SK-N-SH treated with all-trans-retinoic acid at 6 μM for 48 hours (cell line): ENCODE results near the gene ARAP3.
"Not testable (repeated sequence)": the region's sequence is repeated elsewhere in the genome, so short reads cannot be mapped to it uniquely, and the experiment has no call there.

ENCODE experiments used
- ATAC-seq: fragments of 200-7000 bp; cut with Tn5 transposase; 3 replicates; pipeline ENCODE4 v1.9.1; 2020; ENCODE audit warnings: mild to moderate bottlenecking, moderate library complexity
- ARNTL ChIP-seq: fragments of 450-650 bp; formaldehyde crosslinking; IDR thresholded peaks from 2 replicates; pipeline ENCODE4 v1.5.0; 2020; ENCODE audit warnings: low read depth, mild to moderate bottlenecking, moderate library complexity, borderline replicate concordance
- BACH2 ChIP-seq: fragments of 250-450 bp; sonication (Bioruptor Pico); IDR thresholded peaks from 2 replicates; pipeline ENCODE4 v1.9.0; 2021; ENCODE audit warnings: mild to moderate bottlenecking, borderline replicate concordance
- CSDC2 ChIP-seq: fragments of 250-450 bp; sonication (Bioruptor Pico); IDR thresholded peaks from 2 replicates; pipeline ENCODE4 v1.5.0; 2020; ENCODE audit warnings: mild to moderate bottlenecking, moderate library complexity
- ISL1 ChIP-seq: fragments of 250-450 bp; sonication (Bioruptor Pico); IDR thresholded peaks from 2 replicates; pipeline ENCODE4 v2.1.2; 2022; ENCODE audit warnings: mild to moderate bottlenecking, moderate library complexity
- OSR1 ChIP-seq: fragments of 250-450 bp; sonication (Bioruptor Pico); IDR thresholded peaks from 2 replicates; pipeline ENCODE4 v1.8.0; 2022; ENCODE audit warnings: moderate library complexity, mild to moderate bottlenecking, inconsistent platforms
- PPARA ChIP-seq: fragments of 250-450 bp; sonication (Bioruptor Pico); IDR thresholded peaks from 2 replicates; pipeline ENCODE4 v1.5.0; 2020; ENCODE audit warnings: mild to moderate bottlenecking, borderline replicate concordance
- RARB ChIP-seq: fragments of 250-450 bp; sonication (Bioruptor Pico); IDR thresholded peaks from 2 replicates; pipeline ENCODE4 v1.8.0; 2021; ENCODE audit warnings: mild to moderate bottlenecking, moderate library complexity
- SNAI2 ChIP-seq: fragments of 250-450 bp; sonication (Bioruptor Pico); IDR thresholded peaks from 2 replicates; pipeline ENCODE4 v1.5.0; 2020; ENCODE audit warnings: mild to moderate bottlenecking, moderate library complexity
- TCF4 ChIP-seq: fragments of 250-450 bp; sonication (Bioruptor Pico); IDR thresholded peaks from 2 replicates; pipeline ENCODE4 v1.8.0; 2021; ENCODE audit warnings: mild to moderate bottlenecking, moderate library complexity, borderline replicate concordance
- TOX ChIP-seq: fragments of 250-450 bp; sonication (Bioruptor Pico); IDR thresholded peaks from 2 replicates; pipeline ENCODE4 v1.8.0; 2021; ENCODE audit warnings: mild to moderate bottlenecking, moderate library complexity, borderline replicate concordance
- ZC3H10 ChIP-seq: fragments of 250-450 bp; sonication (Bioruptor Pico); IDR thresholded peaks from 2 replicates; pipeline ENCODE4 v1.5.1; 2021; ENCODE audit warnings: mild to moderate bottlenecking, moderate library complexity
- ZFP3 ChIP-seq: fragments of 250-450 bp; sonication (Bioruptor Pico); IDR thresholded peaks from 2 replicates; pipeline ENCODE4 v1.5.0; 2020; ENCODE audit warnings: mild to moderate bottlenecking, moderate library complexity
- ZFP30 ChIP-seq: fragments of 450-650 bp; formaldehyde crosslinking; IDR thresholded peaks from 2 replicates; pipeline ENCODE4 v1.5.0; 2022; ENCODE audit warnings: mild to moderate bottlenecking, moderate library complexity
- ZNF565 ChIP-seq: fragments of 450-650 bp; formaldehyde crosslinking; conservative IDR thresholded peaks from 2 replicates; pipeline ENCODE4 v1.5.0; 2020; ENCODE audit warnings: low read depth, mild to moderate bottlenecking, moderate library complexity
- ZNF70 ChIP-seq: fragments of 450-650 bp; formaldehyde crosslinking; IDR thresholded peaks from 2 replicates; pipeline ENCODE4 v1.5.0; 2020; ENCODE audit warnings: mild to moderate bottlenecking, moderate library complexity
- TF ChIP-seq, protein P1 (sequence below): fragments of 250-450 bp; sonication (Bioruptor Pico); IDR thresholded peaks from 2 replicates; pipeline ENCODE4 v1.5.1; 2020; ENCODE audit warnings: low read depth, mild to moderate bottlenecking, moderate library complexity
- TF ChIP-seq, protein P2 (sequence below): fragments of 250-450 bp; sonication (Bioruptor Pico); IDR thresholded peaks from 2 replicates; pipeline ENCODE4 v1.5.1; 2021; ENCODE audit warnings: mild to moderate bottlenecking, moderate library complexity
- TF ChIP-seq, protein P3 (sequence below): fragments of 250-450 bp; sonication (Bioruptor Pico); IDR thresholded peaks from 2 replicates; pipeline ENCODE4 v1.8.0; 2021; ENCODE audit warnings: low read depth, mild to moderate bottlenecking, moderate library complexity, borderline replicate concordance
- TF ChIP-seq, protein P4 (sequence below): fragments of 250-450 bp; sonication (Bioruptor Pico); IDR thresholded peaks from 2 replicates; pipeline ENCODE4 v1.8.0; 2020; ENCODE audit warnings: mild to moderate bottlenecking, moderate library complexity, borderline replicate concordance

The ARAP3 gene

DNA sequence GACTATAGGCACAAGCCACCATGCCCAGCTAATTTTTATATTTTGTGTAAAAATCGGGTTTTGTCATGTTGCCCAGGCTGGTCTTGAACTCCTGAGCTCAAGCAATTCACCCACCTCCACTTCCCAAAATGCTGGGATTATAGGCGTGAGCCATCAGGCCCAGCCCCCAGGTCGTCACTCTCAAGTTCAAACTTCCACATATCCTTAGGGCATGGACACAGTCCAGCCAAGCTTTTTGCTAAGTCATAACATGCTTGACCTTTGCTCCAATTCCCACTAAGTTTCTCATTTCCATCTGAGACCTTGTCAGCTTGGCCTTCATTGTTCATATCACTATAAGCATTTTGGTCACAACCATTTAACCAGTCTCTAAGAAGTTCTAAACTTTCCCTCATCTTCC lies 43.9 kb upstream of the ARAP3 start:
- no peak for TF ChIP-seq OSR1 (CRISPR knock-in tag)
- no peak for TF ChIP-seq ZFP3 (CRISPR knock-in tag)
- no peak for TF ChIP-seq RARB (CRISPR knock-in tag)
- no peak for TF ChIP-seq ZC3H10 (CRISPR knock-in tag)
- TF ChIP-seq, protein P1, sequence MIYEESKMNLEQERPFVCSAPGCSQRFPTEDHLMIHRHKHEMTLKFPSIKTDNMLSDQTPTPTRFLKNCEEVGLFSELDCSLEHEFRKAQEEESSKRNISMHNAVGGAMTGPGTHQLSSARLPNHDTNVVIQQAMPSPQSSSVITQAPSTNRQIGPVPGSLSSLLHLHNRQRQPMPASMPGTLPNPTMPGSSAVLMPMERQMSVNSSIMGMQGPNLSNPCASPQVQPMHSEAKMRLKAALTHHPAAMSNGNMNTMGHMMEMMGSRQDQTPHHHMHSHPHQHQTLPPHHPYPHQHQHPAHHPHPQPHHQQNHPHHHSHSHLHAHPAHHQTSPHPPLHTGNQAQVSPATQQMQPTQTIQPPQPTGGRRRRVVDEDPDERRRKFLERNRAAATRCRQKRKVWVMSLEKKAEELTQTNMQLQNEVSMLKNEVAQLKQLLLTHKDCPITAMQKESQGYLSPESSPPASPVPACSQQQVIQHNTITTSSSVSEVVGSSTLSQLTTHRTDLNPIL (CRISPR knock-in tag), result no peak
- TF ChIP-seq, protein P2, sequence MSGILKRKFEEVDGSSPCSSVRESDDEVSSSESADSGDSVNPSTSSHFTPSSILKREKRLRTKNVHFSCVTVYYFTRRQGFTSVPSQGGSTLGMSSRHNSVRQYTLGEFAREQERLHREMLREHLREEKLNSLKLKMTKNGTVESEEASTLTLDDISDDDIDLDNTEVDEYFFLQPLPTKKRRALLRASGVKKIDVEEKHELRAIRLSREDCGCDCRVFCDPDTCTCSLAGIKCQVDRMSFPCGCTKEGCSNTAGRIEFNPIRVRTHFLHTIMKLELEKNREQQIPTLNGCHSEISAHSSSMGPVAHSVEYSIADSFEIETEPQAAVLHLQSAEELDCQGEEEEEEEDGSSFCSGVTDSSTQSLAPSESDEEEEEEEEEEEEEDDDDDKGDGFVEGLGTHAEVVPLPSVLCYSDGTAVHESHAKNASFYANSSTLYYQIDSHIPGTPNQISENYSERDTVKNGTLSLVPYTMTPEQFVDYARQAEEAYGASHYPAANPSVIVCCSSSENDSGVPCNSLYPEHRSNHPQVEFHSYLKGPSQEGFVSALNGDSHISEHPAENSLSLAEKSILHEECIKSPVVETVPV (CRISPR knock-in tag), result no peak
- TF ChIP-seq, protein P3, sequence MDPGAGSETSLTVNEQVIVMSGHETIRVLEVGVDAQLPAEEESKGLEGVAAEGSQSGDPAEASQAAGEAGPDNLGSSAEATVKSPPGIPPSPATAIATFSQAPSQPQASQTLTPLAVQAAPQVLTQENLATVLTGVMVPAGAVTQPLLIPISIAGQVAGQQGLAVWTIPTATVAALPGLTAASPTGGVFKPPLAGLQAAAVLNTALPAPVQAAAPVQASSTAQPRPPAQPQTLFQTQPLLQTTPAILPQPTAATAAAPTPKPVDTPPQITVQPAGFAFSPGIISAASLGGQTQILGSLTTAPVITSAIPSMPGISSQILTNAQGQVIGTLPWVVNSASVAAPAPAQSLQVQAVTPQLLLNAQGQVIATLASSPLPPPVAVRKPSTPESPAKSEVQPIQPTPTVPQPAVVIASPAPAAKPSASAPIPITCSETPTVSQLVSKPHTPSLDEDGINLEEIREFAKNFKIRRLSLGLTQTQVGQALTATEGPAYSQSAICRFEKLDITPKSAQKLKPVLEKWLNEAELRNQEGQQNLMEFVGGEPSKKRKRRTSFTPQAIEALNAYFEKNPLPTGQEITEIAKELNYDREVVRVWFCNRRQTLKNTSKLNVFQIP (CRISPR knock-in tag), result no peak
- no peak for TF ChIP-seq TCF4
- no peak for TF ChIP-seq ISL1 (CRISPR knock-in tag)
- no peak for TF ChIP-seq TOX (CRISPR knock-in tag)
- TF ChIP-seq ZNF565 (CRISPR knock-in tag), result no peak
- no peak for TF ChIP-seq BACH2 (CRISPR knock-in tag)
- no peak for TF ChIP-seq ZFP30 (CRISPR knock-in tag)
- TF ChIP-seq SNAI2, result no peak
- TF ChIP-seq ZNF70, result no peak
- TF ChIP-seq, protein P4, sequence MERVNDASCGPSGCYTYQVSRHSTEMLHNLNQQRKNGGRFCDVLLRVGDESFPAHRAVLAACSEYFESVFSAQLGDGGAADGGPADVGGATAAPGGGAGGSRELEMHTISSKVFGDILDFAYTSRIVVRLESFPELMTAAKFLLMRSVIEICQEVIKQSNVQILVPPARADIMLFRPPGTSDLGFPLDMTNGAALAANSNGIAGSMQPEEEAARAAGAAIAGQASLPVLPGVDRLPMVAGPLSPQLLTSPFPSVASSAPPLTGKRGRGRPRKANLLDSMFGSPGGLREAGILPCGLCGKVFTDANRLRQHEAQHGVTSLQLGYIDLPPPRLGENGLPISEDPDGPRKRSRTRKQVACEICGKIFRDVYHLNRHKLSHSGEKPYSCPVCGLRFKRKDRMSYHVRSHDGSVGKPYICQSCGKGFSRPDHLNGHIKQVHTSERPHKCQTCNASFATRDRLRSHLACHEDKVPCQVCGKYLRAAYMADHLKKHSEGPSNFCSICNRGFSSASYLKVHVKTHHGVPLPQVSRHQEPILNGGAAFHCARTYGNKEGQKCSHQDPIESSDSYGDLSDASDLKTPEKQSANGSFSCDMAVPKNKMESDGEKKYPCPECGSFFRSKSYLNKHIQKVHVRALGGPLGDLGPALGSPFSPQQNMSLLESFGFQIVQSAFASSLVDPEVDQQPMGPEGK (CRISPR knock-in tag), result no peak
- TF ChIP-seq ARNTL, result no peak
- no peak for ATAC-seq

DNA sequence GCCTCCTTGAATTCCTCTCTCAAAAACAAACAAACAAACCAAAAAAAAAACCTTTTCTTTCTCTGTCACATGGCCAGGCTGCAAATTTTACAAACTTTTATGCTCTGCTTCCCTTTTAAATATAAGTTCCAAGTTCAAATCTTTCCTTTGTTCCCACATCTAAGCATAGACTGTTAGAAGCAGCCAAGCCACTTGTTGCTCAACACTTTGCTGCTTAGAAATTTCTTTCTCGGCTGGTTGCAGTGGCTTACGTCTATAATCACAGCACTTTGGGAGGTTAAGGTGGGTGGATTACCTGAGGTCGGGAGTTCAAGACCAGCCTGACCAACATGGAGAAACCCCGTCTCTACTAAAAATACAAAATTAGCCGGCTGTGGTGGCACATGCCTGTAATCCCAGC lies 43.1 kb upstream of the ARAP3 start:
- not testable (repeated sequence) for ATAC-seq

DNA sequence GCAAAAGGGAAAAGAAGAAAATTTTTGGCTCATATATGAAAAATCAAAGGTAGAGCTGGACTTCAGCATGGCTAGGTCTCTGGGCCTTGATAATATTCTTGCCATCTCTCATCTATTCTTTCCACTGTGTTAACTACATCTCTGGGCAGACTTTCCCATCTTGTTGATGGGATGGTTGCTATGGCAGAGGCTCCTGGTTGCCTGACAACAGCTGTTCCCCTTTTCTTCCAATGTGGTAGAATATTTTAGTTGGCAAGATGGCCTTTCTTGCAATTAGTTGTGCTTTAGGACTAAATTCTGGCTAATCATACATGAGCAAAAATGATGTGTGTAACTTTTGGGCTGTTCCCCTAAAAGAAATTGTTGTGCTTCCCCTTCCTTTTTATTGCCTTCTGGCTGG lies 40.2 kb upstream of the ARAP3 start:
- ATAC-seq, result no peak
- no peak for TF ChIP-seq ZC3H10 (CRISPR knock-in tag)
- TF ChIP-seq ZFP3 (CRISPR knock-in tag), result no peak
- TF ChIP-seq OSR1 (CRISPR knock-in tag), result no peak
- TF ChIP-seq TCF4, result no peak
- no peak for TF ChIP-seq CSDC2 (CRISPR knock-in tag)
- TF ChIP-seq, protein P3 (CRISPR knock-in tag), result no peak
- no peak for TF ChIP-seq PPARA
- TF ChIP-seq, protein P2 (CRISPR knock-in tag), result no peak
- TF ChIP-seq, protein P1 (CRISPR knock-in tag), result no peak
